Stomach smooth muscle (tissue), 2 donors: ENCODE measurements around the gene COA8.

Experiments used
- H3K27ac ChIP-seq: one replicate; pipeline ENCODE4 v1.7.0; 2013; ENCODE audit warnings: mild to moderate bottlenecking, low read length, inconsistent platforms
- H3K27me3 ChIP-seq, 2 donors: one replicate each; pipeline ENCODE4 v1.7.0; 2013; ENCODE audit warnings: low read length in 2 of 2; ENCODE audit not compliant: insufficient read depth in 2 of 2, control insufficient read depth in 1 of 2
- H3K36me3 ChIP-seq, 2 donors: one replicate each; pipeline ENCODE4 v1.7.0; 2013; ENCODE audit warnings: low read length in 2 of 2; ENCODE audit not compliant: control insufficient read depth in 2 of 2, insufficient read depth in 2 of 2
- H3K4me1 ChIP-seq: one replicate; pipeline ENCODE4 v1.7.0; 2013; ENCODE audit warnings: low read length; ENCODE audit not compliant: control insufficient read depth, insufficient read depth
- H3K4me3 ChIP-seq, 2 donors: one replicate each; pipeline ENCODE4 v1.7.0; 2013; ENCODE audit warnings: low read length in 2 of 2
- H3K9ac ChIP-seq, 2 donors: one replicate each; pipeline ENCODE4 v1.7.0; 2013; ENCODE audit warnings: low read length in 2 of 2, mild to moderate bottlenecking in 1 of 2
- H3K9me3 ChIP-seq, 2 donors: one replicate each; pipeline ENCODE4 v1.7.0; 2013; ENCODE audit warnings: low read length in 2 of 2; ENCODE audit not compliant: control insufficient read depth in 2 of 2
- donor health status: healthy.
- donor health status: Pancreatic carcinoma.

The COA8 gene

GRCh38 chr14:103563226-103563620, 463 bp downstream of the COA8 start:
- Histone ChIP-seq H3K4me3 (peak overlapping the region; percentile 84 to 87), H3K27ac (peak overlapping the region; percentile 80), H3K36me3 (peaks cover 13 to 24% of the 10 kb centered on the region in 2 donors), H3K27me3 (no peaks in the 10 kb centered on the region), H3K4me1 (peaks cover 44% of the 10 kb centered on the region), H3K9ac (peak overlapping the region; percentile 58 to 67), H3K9me3 (no peaks in the 10 kb centered on the region)

- peak overlapping the region in 1 of 2 donors; percentile 67 for H3K9ac ChIP-seq
Observed at GRCh38 chr14:103563844-103564505, 1.2 kb downstream of the COA8 start.

DNA sequence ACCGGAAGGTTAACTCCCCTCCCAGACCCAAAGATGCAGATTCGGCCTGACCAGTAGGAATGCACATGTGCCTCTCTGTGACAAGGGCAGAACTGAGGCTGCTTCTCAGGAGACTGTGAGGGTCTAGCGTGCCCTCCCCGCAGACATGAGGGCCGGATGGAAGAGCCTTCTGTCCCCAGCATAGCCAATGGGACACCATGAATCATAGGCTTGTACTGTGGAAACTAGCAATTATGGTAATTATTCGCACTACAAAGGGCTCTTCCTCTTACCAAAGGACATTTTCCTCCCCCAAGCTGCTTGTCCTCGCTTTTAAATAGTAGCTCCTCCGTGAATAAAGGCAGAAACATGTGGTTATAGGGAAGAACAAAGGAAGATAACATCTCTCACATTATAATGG, 6.2 kb downstream of the COA8 start:
- peaks cover 0 to 4% of the 10 kb centered on the region in 2 donors for H3K36me3 ChIP-seq
- no peak overlapping the region for H3K4me3 ChIP-seq
- H3K27ac ChIP-seq, result no peak overlapping the region
- no peaks in the 10 kb centered on the region for H3K27me3 ChIP-seq
- H3K9me3 ChIP-seq, result no peaks in the 10 kb centered on the region
- peaks cover 10% of the 10 kb centered on the region for H3K4me1 ChIP-seq
- H3K9ac ChIP-seq, result peak overlapping the region in 1 of 2 donors; percentile 0

More at GRCh38 chr14:103563844-103564505, 1.2 kb downstream of the COA8 start:
- peak overlapping the region; percentile 84 to 87 for H3K4me3 ChIP-seq
- peaks cover 37% of the 10 kb centered on the region for H3K4me1 ChIP-seq
- H3K36me3 ChIP-seq, result peaks cover 7 to 18% of the 10 kb centered on the region in 2 donors
- H3K27me3 ChIP-seq, result no peaks in the 10 kb centered on the region
- no peak overlapping the region for H3K27ac ChIP-seq
- no peaks in the 10 kb centered on the region for H3K9me3 ChIP-seq

DNA sequence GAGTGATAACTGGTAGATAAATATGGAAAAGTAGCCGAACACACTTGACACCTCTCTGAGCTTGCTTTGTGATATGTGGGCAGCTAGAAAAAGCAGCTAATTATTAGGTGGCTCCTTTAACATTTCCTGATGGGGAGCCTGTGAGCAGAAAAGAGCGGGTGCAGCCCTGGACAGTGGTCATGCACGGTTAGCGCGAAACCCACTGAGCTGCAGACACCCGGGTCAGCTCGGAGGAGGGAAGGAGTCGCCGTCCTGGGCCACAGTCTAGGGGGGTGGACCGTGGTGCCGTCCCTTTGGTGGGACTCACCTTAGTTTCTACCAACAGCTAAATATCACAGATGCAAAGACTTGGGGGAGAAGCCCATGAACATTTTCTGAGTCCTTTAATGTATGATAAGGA, 6.6 kb downstream of the COA8 start:
- H3K4me3 ChIP-seq, result no peak overlapping the region
- H3K36me3 ChIP-seq, result peaks cover 0 to 4% of the 10 kb centered on the region in 2 donors
- no peak overlapping the region for H3K9ac ChIP-seq
- H3K27me3 ChIP-seq, result no peaks in the 10 kb centered on the region
- no peaks in the 10 kb centered on the region for H3K9me3 ChIP-seq
- peaks cover 11% of the 10 kb centered on the region for H3K4me1 ChIP-seq
- H3K27ac ChIP-seq, result no peak overlapping the region

DNA sequence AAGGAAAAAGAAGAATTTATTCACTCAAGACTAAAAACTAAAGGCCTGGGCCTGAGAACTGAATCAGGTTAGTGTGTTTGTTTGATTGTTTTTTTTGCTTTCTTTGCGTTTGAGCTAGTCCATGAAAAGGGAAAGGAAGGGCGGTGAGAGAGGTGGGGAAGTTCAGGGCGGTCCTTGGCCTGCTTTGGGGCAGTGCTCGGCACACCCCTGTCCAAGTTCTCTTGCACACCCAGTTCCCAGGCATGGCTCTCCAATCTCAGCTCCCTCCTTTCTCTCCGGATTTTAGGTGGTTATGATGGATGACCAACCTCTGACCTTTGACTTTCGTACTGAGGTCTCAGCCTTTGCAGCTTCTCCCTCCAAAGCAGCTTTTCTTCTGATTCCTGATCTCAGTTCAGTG, 11.3 kb downstream of the COA8 start:
- Histone ChIP-seq H3K9me3 (no peaks in the 10 kb centered on the region), H3K4me3 (no peak overlapping the region), H3K9ac (no peak overlapping the region), H3K36me3 (peaks cover 4 to 12% of the 10 kb centered on the region in 2 donors), H3K4me1 (peaks cover 34% of the 10 kb centered on the region), H3K27ac (peak overlapping the region; percentile 84), H3K27me3 (no peaks in the 10 kb centered on the region)

- Histone ChIP-seq H3K9ac (no peak overlapping the region), H3K27me3 (no peaks in the 10 kb centered on the region), H3K36me3 (peaks cover 4 to 12% of the 10 kb centered on the region in 2 donors), H3K27ac (peak overlapping the region; percentile 84), H3K4me1 (peaks cover 34% of the 10 kb centered on the region), H3K9me3 (no peaks in the 10 kb centered on the region), H3K4me3 (no peak overlapping the region)
Observed at GRCh38 chr14:103574707-103575285, 12.0 kb downstream of the COA8 start.

GRCh38 chr14:103576371-103577024, 13.7 kb downstream of the COA8 start:
- Histone ChIP-seq H3K9ac (peak overlapping the region; percentile 46 to 52), H3K27me3 (no peaks in the 10 kb centered on the region), H3K27ac (peak overlapping the region; percentile 84), H3K36me3 (peaks cover 7 to 16% of the 10 kb centered on the region in 2 donors), H3K4me1 (peaks cover 34% of the 10 kb centered on the region), H3K4me3 (peak overlapping the region; percentile 17 to 24), H3K9me3 (no peaks in the 10 kb centered on the region)

- Histone ChIP-seq H3K9ac (no peak overlapping the region), H3K27me3 (no peaks in the 10 kb centered on the region), H3K4me1 (peaks cover 34% of the 10 kb centered on the region), H3K27ac (no peak overlapping the region), H3K36me3 (peaks cover 10 to 18% of the 10 kb centered on the region in 2 donors), H3K9me3 (no peaks in the 10 kb centered on the region), H3K4me3 (no peak overlapping the region)
Observed at GRCh38 chr14:103578401-103579075, 15.8 kb downstream of the COA8 start.

DNA sequence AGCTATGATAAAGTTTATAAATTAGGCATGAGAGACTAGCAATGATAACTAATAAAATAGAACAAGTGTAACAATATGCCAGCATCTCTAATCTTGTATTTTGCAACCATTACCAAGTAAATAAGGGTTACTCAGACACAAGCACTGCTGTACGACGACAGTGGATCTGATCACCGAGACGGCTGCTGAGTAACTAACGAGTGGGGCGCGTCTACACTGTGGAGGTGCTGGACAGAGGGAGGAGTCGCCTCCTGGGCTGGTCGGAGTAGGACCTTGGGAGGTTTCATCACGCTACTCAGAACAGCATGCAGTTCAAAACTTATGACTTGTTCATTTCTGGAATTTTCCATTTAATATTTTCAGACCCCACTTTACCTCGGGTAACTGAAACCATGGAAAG, 18.4 kb downstream of the COA8 start:
- Histone ChIP-seq H3K4me3 (no peak overlapping the region), H3K9me3 (no peaks in the 10 kb centered on the region), H3K27ac (no peak overlapping the region), H3K9ac (no peak overlapping the region), H3K4me1 (peaks cover 12% of the 10 kb centered on the region), H3K36me3 (peaks cover 6 to 10% of the 10 kb centered on the region in 2 donors), H3K27me3 (no peaks in the 10 kb centered on the region)

GRCh38 chr14:103581954-103582703, 19.4 kb downstream of the COA8 start:
- no peak overlapping the region for H3K4me3 ChIP-seq
- peaks cover 6 to 10% of the 10 kb centered on the region in 2 donors for H3K36me3 ChIP-seq

More at GRCh38 chr14:103581954-103582703, 19.4 kb downstream of the COA8 start:
- Histone ChIP-seq H3K9ac (no peak overlapping the region), H3K27me3 (no peaks in the 10 kb centered on the region), H3K4me1 (peaks cover 3% of the 10 kb centered on the region), H3K9me3 (no peaks in the 10 kb centered on the region), H3K27ac (no peak overlapping the region)
